ENCODE results near the gene TYW1B. TPM values are rescaled to one million over a fixed set of nuclear protein-coding genes. Genes with fewer than 3 reads are reported as not detected.
"Not testable (repeated sequence)": the region's sequence is repeated elsewhere in the genome, so short reads cannot be mapped to it uniquely, and the experiment has no call there.

TYW1B gene
- total RNA-seq, 2 donors from 2014 or later = 1.2 to 3.5 TPM

DNA sequence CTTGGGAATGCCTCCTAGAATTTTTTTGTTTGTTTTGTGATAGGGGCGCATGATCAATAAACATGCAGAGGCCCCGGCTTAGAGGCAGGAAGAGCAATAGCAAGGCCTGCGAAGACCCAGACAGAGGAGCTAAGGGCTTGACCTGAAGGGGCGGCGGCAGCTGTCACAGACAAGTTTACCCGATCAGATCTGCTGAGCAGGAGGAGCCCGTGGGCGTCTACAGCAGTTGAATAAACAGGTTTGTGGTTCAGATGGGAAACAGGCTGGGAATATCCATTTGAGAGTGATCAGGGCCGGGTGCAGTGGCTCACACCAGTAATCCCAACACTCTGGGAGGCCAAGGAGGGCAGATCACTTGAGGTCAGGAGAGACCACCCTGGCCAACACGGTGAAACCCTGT, 289.9 kb downstream of the TYW1B start:
- Histone ChIP-seq H3K4me1 (no peaks in the 10 kb centered on the region), H3K9me3 (no peaks in the 10 kb centered on the region), H3K36me3 (no peaks in the 10 kb centered on the region), H3K27ac (no peak overlapping the region), H3K27me3 (no peaks in the 10 kb centered on the region), H3K4me3 (no peak overlapping the region)
- DNase-seq (ENCODE audit: low spot score) = no peak
- TF ChIP-seq, protein P1, sequence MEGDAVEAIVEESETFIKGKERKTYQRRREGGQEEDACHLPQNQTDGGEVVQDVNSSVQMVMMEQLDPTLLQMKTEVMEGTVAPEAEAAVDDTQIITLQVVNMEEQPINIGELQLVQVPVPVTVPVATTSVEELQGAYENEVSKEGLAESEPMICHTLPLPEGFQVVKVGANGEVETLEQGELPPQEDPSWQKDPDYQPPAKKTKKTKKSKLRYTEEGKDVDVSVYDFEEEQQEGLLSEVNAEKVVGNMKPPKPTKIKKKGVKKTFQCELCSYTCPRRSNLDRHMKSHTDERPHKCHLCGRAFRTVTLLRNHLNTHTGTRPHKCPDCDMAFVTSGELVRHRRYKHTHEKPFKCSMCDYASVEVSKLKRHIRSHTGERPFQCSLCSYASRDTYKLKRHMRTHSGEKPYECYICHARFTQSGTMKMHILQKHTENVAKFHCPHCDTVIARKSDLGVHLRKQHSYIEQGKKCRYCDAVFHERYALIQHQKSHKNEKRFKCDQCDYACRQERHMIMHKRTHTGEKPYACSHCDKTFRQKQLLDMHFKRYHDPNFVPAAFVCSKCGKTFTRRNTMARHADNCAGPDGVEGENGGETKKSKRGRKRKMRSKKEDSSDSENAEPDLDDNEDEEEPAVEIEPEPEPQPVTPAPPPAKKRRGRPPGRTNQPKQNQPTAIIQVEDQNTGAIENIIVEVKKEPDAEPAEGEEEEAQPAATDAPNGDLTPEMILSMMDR (IDR thresholded peaks at IDR 0.05) = no peak

DNA sequence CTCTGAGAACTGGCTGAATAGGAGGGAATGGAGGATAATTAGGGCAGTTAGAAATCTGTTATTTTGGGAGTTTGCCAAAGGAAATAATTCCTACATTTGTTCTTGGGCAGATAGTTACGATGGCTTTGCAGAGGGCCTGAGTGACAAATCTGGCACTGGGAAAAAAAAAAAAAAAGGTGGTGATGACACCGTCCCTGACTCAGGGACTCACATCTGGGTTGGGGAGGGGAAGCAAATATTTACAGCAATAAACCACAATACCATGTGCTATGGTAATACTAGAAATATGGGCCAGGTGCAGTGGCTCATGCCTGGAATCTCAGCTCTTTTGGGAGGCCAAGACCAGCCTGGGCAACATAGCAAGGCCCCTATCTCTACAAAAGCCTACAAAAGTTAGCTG, 292.0 kb downstream of the TYW1B start:
- H3K27me3 ChIP-seq; H3K9me3 ChIP-seq; DNase-seq (ENCODE audit: low spot score); H3K4me1 ChIP-seq; H3K27ac ChIP-seq; H3K36me3 ChIP-seq; H3K4me3 ChIP-seq: not testable (repeated sequence)

DNA sequence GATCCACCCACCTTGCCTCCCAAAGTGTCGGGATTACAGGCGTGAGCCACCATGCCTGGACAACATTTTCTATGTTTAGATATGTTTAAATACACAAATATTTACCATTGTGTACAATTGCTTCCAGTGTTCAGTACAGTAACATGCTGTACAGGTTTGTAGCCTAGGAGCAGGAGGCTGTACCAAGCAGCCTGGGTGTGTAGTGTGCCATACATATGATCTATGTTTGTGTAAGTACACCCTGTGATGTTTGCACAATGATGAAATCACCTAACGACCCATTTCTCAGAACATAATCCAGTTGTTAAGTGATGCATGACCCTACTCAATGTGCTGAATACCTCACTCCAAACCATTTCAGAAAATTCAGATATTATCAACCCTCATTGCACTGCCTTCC, 297.0 kb downstream of the TYW1B start:
- not testable (repeated sequence) for H3K36me3 ChIP-seq

More for the DNA sequence above, 297.0 kb downstream of the TYW1B start:
- DNase-seq (ENCODE audit: low spot score); H3K4me3 ChIP-seq; H3K9me3 ChIP-seq; H3K27me3 ChIP-seq; H3K4me1 ChIP-seq; H3K27ac ChIP-seq: not testable (repeated sequence)

Small RNA genes within 50 kb of the gene (microRNA-seq; reads per million reads assigned to microRNA genes)
- 0 reads per million in 2 donors for gene MIR4650-2 (ENCODE audit: borderline number of aligned reads in 2 of 2, borderline replicate concordance in 1 of 2)

Other genes with a start within 250 kb of the TYW1B start
- 10 to 100 TPM; 11.9 to 17.1 TPM for gene POM121, start 96.9 kb upstream of the TYW1B start, total RNA-seq
- not detected for gene TRIM74, start 141.3 kb upstream of the TYW1B start, total RNA-seq
- not detected for gene SPDYE8, start 201.6 kb upstream of the TYW1B start, total RNA-seq
- not detected for gene SPDYE11, start 229.7 kb upstream of the TYW1B start, total RNA-seq